GM19238 (cell line): ENCODE data around the gene LANCL2.
"Not testable (repeated sequence)": the region's sequence is repeated elsewhere in the genome, so short reads cannot be mapped to it uniquely, and the experiment has no call there.

Source experiments
- DNase-seq: peaks from one replicate; pipeline ENCODE4 v3.0.0; 2011; ENCODE audit warnings: low spot score; ENCODE audit not compliant: insufficient read length

LANCL2 gene

GRCh38 chr7:55405856-55406541 lies 40.9 kb downstream of the LANCL2 start:
- DNase-seq: no peak

GRCh38 chr7:55409482-55410225 lies 44.5 kb downstream of the LANCL2 start:
- no peak for DNase-seq

GRCh38 chr7:55410667-55411239 lies 45.6 kb downstream of the LANCL2 start:
- no peak for DNase-seq

- no peak for DNase-seq
These were observed 46.7 kb downstream of the LANCL2 start for GRCh38 chr7:55411844-55412243.

- no peak for DNase-seq
These were observed 48.3 kb downstream of the LANCL2 start for GRCh38 chr7:55413442-55413841.

- DNase-seq: peak; percentile 68
These were observed 50.1 kb downstream of the LANCL2 start for GRCh38 chr7:55415173-55415778.

GRCh38 chr7:55417456-55417855 lies 52.3 kb downstream of the LANCL2 start:
- not testable (repeated sequence) for DNase-seq

GRCh38 chr7:55420530-55420929 lies 55.4 kb downstream of the LANCL2 start:
- no peak for DNase-seq

- no peak for DNase-seq
These were observed 58.2 kb downstream of the LANCL2 start for GRCh38 chr7:55423277-55423711.

GRCh38 chr7:55423891-55424290 lies 58.8 kb downstream of the LANCL2 start:
- DNase-seq: no peak

- no peak for DNase-seq
These were observed 60.1 kb downstream of the LANCL2 start for GRCh38 chr7:55425141-55425752.

- DNase-seq: no peak
These were observed 61.5 kb downstream of the LANCL2 start for GRCh38 chr7:55426676-55427075.

- no peak for DNase-seq
These were observed 62.2 kb downstream of the LANCL2 start for GRCh38 chr7:55427342-55427741.

GRCh38 chr7:55427800-55428199 lies 62.7 kb downstream of the LANCL2 start:
- no peak for DNase-seq

- no peak for DNase-seq
These were observed 64.8 kb downstream of the LANCL2 start for GRCh38 chr7:55429835-55430499.

GRCh38 chr7:55431898-55432297 lies 66.8 kb downstream of the LANCL2 start:
- DNase-seq: no peak

- DNase-seq: no peak
These were observed 67.4 kb downstream of the LANCL2 start for GRCh38 chr7:55432506-55432905.

- DNase-seq: no peak
These were observed 68.0 kb downstream of the LANCL2 start for GRCh38 chr7:55432939-55433784.

GRCh38 chr7:55435466-55435865 lies 70.3 kb downstream of the LANCL2 start:
- DNase-seq: no peak

GRCh38 chr7:55436457-55436856 lies 71.3 kb downstream of the LANCL2 start:
- DNase-seq: no peak
